ENCODE measurements around the gene ZDHHC17. TPM values are rescaled to one million over a fixed set of nuclear protein-coding genes. Genes with fewer than 3 reads are reported as not detected.

Gene ZDHHC17
- total and polyA plus RNA-seq, 4 donors: 3.4 to 91.2 (median 15.2) TPM

DNA sequence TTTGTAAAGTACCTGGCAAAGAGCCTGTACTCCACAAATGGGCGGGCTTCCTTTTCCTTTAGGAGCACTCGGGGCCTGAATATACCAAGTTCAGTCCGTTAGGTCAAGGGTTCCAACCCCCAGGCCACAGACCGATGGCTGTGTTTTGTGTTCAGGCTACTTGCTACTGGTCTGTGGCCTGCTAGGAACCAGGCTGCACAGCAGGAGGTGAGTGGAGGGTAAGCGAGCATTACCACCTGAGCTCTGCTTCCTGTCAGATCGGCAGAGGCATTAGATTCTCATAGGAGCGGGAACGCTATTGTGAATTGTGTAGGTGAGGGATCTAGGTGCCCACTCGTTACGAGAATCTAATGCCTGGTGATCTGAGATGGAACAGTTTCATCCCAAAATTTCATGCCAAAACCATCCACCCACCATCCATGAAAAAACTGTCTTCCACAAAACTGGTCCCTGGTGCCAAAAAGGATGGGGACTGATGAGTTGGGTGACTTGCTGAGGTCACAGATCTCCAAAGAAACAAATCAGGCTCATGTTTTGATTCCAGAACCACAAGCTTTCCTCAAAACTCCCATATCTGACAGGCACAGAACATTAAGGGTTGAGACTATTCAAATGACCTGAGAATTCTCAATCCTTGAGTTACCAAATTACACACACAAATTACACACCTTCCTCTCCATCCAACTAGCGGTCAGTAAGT lies 110.7 kb downstream of the ZDHHC17 start:
- no peak for DNase-seq (ENCODE audit: low spot score)
- Histone ChIP-seq H3K9me3 (ENCODE audit: control insufficient read depth in 4 of 4, low read length in 3 of 4) (no peaks in the 10 kb centered on the region), H3K9ac (ENCODE audit: low read depth in 1 of 2, low read length in 2 of 2) (no peak overlapping the region), H3K36me3 (ENCODE audit: control insufficient read depth in 4 of 4, insufficient read depth in 3 of 4, low read depth in 1 of 4, low read length in 3 of 4) (no peaks in the 10 kb centered on the region), H3K27ac (ENCODE audit: low read depth in 1 of 2, low read length in 2 of 2) (no peak overlapping the region), H3K4me1 (ENCODE audit: control insufficient read depth in 4 of 4, insufficient read depth in 4 of 4, low read length in 3 of 4) (peaks cover 0 to 13% (median 2%) of the 10 kb centered on the region in 4 donors), H3K4me3 (ENCODE audit: low read depth in 1 of 3, low read length in 3 of 3) (no peak overlapping the region), H3K27me3 (ENCODE audit: control insufficient read depth in 4 of 4, insufficient read depth in 4 of 4, low read length in 3 of 4) (no peaks in the 10 kb centered on the region)
- 93% methylated on average over 11 of the region's 11 CpGs for WGBS
- TF ChIP-seq EGR1 (IDR thresholded peaks at IDR 0.05; ENCODE audit: low read depth in 2 of 2): no peak
- no peak for TF ChIP-seq FOXA1 (IDR thresholded peaks at IDR 0.05)
- TF ChIP-seq GABPA (IDR thresholded peaks at IDR 0.05 in 1 of 2, conservative IDR thresholded peaks at IDR 0.05 in 1 of 2): no peak
- TF ChIP-seq, protein P1, sequence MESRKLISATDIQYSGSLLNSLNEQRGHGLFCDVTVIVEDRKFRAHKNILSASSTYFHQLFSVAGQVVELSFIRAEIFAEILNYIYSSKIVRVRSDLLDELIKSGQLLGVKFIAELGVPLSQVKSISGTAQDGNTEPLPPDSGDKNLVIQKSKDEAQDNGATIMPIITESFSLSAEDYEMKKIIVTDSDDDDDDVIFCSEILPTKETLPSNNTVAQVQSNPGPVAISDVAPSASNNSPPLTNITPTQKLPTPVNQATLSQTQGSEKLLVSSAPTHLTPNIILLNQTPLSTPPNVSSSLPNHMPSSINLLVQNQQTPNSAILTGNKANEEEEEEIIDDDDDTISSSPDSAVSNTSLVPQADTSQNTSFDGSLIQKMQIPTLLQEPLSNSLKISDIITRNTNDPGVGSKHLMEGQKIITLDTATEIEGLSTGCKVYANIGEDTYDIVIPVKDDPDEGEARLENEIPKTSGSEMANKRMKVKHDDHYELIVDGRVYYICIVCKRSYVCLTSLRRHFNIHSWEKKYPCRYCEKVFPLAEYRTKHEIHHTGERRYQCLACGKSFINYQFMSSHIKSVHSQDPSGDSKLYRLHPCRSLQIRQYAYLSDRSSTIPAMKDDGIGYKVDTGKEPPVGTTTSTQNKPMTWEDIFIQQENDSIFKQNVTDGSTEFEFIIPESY (IDR thresholded peaks at IDR 0.05): no peak

DNA sequence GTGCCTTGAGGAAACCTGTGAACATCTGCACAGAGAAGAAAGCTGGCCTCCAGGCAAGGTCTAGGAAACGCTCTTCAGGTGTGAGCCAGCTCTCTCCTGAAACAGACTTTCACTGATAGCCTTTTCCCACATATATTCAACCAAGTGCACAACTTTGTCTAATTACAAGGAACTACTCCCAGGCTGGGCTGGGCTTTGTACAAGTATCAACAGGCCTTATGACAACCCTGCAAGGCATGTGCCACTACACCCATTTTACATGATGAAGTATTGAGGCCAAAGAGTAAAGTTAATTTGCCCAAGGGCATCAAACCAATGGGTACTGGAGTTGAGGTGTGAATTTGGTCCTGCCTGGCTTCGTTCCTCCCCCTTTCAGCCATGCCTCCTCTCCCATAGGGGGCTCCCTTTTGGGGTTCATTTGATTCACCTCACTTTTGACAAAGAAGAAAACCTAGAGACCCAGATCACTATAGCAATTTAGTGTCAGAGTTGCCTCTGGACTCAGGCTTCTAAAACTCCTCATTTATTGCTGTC lies 112.8 kb downstream of the ZDHHC17 start:
- H3K4me3 ChIP-seq (ENCODE audit: low read depth in 1 of 3, low read length in 3 of 3): no peak overlapping the region

More for the DNA sequence above, 112.8 kb downstream of the ZDHHC17 start:
- H3K9me3 ChIP-seq (ENCODE audit: control insufficient read depth in 4 of 4, low read length in 3 of 4): no peaks in the 10 kb centered on the region
- no peak overlapping the region for H3K9ac ChIP-seq (ENCODE audit: low read depth in 1 of 2, low read length in 2 of 2)
- 93% methylated on average over 2 of the region's 2 CpGs for WGBS
- TF ChIP-seq, protein P1 (IDR thresholded peaks at IDR 0.05): no peak
- TF ChIP-seq, protein P2, sequence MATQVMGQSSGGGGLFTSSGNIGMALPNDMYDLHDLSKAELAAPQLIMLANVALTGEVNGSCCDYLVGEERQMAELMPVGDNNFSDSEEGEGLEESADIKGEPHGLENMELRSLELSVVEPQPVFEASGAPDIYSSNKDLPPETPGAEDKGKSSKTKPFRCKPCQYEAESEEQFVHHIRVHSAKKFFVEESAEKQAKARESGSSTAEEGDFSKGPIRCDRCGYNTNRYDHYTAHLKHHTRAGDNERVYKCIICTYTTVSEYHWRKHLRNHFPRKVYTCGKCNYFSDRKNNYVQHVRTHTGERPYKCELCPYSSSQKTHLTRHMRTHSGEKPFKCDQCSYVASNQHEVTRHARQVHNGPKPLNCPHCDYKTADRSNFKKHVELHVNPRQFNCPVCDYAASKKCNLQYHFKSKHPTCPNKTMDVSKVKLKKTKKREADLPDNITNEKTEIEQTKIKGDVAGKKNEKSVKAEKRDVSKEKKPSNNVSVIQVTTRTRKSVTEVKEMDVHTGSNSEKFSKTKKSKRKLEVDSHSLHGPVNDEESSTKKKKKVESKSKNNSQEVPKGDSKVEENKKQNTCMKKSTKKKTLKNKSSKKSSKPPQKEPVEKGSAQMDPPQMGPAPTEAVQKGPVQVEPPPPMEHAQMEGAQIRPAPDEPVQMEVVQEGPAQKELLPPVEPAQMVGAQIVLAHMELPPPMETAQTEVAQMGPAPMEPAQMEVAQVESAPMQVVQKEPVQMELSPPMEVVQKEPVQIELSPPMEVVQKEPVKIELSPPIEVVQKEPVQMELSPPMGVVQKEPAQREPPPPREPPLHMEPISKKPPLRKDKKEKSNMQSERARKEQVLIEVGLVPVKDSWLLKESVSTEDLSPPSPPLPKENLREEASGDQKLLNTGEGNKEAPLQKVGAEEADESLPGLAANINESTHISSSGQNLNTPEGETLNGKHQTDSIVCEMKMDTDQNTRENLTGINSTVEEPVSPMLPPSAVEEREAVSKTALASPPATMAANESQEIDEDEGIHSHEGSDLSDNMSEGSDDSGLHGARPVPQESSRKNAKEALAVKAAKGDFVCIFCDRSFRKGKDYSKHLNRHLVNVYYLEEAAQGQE (IDR thresholded peaks at IDR 0.05): no peak
- no peak overlapping the region for H3K27ac ChIP-seq (ENCODE audit: low read depth in 1 of 2, low read length in 2 of 2)
- no peak for DNase-seq (ENCODE audit: low spot score)
- no peaks in the 10 kb centered on the region for H3K36me3 ChIP-seq (ENCODE audit: control insufficient read depth in 4 of 4, insufficient read depth in 3 of 4, low read depth in 1 of 4, low read length in 3 of 4)
- H3K27me3 ChIP-seq (ENCODE audit: control insufficient read depth in 4 of 4, insufficient read depth in 4 of 4, low read length in 3 of 4): no peaks in the 10 kb centered on the region
- H3K4me1 ChIP-seq (ENCODE audit: control insufficient read depth in 4 of 4, insufficient read depth in 4 of 4, low read length in 3 of 4): peaks cover 0 to 14% (median 2%) of the 10 kb centered on the region in 4 donors

Measured in liver (tissue), 9 donors.